ENCODE data around the gene LRP8. TPM values are rescaled to one million over a fixed set of nuclear protein-coding genes. Genes with fewer than 3 reads are reported as not detected.

Gene LRP8
- total and polyA plus RNA-seq, 2 donors, result 1.7 to 4.5 TPM

DNA sequence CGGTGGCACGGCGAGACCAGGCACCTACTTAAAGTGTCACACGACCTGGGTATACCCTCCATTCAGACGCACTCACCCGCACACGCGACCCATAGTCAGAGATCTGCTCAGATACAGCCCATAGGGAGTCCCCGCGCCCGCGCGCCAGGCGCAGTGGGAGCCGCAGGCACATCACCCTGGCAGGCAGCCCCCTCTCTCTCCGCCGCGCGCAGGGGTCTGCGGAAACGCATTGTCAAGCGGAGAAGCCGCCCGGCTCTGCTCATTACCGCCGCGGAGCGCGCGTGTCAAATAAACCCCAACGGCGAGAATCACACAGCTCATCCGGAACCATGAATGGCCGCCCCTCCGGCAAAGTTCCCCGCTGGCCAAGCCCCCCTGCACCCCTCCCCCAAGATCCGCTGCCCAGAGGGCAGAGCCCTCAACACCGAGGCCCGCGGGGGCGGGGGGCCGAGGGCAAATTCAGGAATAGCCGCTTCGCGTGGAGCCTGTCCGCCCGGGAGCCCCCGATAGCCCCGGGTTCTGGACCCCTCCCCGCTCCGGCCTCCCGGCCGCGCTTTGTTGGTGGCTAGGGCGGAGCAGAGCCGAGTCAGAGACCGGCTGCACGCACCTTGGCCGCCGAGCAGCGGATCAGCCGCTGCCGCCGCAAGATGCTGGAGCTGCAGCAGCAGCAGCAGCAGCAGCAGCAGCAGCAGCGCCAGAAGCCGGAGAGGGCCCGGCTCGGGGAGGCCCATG lies 522 bp downstream of the LRP8 start:
- under 1% methylated on average over 68 of the region's 68 CpGs for whole genome bisulfite sequencing
- H3K27ac ChIP-seq (ENCODE audit: low read depth in 1 of 2, low read length in 1 of 2), result peak overlapping the region; percentile 38 to 48
- peak overlapping the region; percentile 65 to 69 for H3K4me3 ChIP-seq (ENCODE audit: low read length in 2 of 2)

DNA sequence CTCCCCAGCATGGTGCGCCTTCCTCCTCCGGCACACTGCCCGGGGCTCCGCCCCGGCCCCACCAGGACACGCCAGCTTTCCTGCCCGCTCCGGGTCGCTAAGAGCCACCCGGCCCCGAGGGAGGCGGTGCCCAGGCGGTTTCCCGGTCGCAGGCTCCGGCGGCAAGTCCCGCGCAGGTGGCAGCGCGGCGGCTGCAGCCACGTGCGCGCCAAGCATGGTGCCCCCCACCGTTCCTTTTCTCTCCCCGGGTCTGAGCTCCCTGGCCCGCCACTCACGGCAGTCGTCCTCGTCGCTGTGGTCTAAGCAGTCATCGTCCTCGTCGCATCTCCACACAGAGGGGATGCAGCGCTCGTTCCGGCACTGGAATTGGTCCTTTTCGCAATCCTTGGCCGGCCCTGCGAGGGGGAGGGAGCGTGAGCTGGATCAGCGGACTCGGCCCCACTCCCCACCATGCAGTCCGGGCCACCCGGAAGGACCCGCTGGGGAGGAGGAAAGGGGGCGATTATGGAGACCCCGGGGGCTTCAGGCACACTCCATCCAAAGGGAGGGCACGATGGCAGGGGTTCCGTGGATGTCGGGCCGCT lies 1.2 kb downstream of the LRP8 start:
- Histone ChIP-seq H3K27me3 (ENCODE audit: control insufficient read depth in 2 of 2, insufficient read depth in 1 of 2, low read length in 1 of 2) (peaks cover 0 to 13% of the 10 kb centered on the region in 2 donors), H3K9me3 (ENCODE audit: control insufficient read depth in 2 of 2, insufficient read depth in 1 of 2, low read length in 1 of 2) (no peaks in the 10 kb centered on the region), H3K4me3 (ENCODE audit: low read length in 2 of 2) (peak overlapping the region; percentile 65 to 69), H3K27ac (ENCODE audit: low read depth in 1 of 2, low read length in 1 of 2) (peak overlapping the region in 1 of 2 donors; percentile 61), H3K36me3 (ENCODE audit: control insufficient read depth in 2 of 2, insufficient read depth in 2 of 2, low read length in 1 of 2) (peaks cover 0 to 15% of the 10 kb centered on the region in 2 donors), H3K4me1 (ENCODE audit: control insufficient read depth in 2 of 2, insufficient read depth in 2 of 2, low read length in 2 of 2) (peaks cover 6 to 31% of the 10 kb centered on the region in 2 donors)
- DNase-seq (ENCODE audit: low read depth in 6 of 9, low spot score in 9 of 9), result peak in 4 of 9 donors; percentile 3 to 28 (median 11)
- under 1% methylated on average over 53 of the region's 53 CpGs for WGBS

More for the DNA sequence above, 522 bp downstream of the LRP8 start:
- peaks cover 0 to 15% of the 10 kb centered on the region in 2 donors for H3K36me3 ChIP-seq (ENCODE audit: control insufficient read depth in 2 of 2, insufficient read depth in 2 of 2, low read length in 1 of 2)
- H3K9me3 ChIP-seq (ENCODE audit: control insufficient read depth in 2 of 2, insufficient read depth in 1 of 2, low read length in 1 of 2), result no peaks in the 10 kb centered on the region
- peak in 7 of 9 donors; percentile 13 to 76 (median 46) for DNase-seq (ENCODE audit: low read depth in 6 of 9, low spot score in 9 of 9)
- peaks cover 6 to 31% of the 10 kb centered on the region in 2 donors for H3K4me1 ChIP-seq (ENCODE audit: control insufficient read depth in 2 of 2, insufficient read depth in 2 of 2, low read length in 2 of 2)
- H3K27me3 ChIP-seq (ENCODE audit: control insufficient read depth in 2 of 2, insufficient read depth in 1 of 2, low read length in 1 of 2), result peaks cover 0 to 13% of the 10 kb centered on the region in 2 donors

DNA sequence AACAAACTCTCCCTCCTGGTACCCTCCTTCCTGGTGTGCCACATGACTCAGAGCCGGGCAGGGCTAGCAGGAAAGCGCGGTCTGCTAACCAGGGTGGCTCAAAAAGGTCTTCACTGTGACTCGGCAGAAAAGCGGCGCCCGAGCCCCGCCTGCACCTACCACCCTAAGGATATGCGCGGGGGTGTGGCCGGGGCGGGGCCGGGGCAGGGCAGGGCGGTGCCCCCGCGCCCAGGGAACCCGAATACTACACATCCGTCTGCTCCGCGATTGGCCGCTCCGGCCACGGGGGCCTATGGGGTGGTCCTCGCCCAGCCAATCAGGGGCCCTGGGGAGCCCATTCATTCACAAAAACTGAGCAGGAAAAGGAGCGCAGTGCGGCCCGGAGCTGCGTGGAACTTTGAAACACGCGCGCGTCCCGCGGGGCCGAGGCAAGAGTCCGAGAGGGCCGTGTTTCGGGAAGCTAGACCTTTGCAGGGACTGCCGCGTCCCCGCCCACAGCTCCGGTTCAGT lies 1.7 kb downstream of the LRP8 start:
- WGBS, result under 1% methylated on average over 42 of the region's 42 CpGs
- no peaks in the 10 kb centered on the region for H3K9me3 ChIP-seq (ENCODE audit: control insufficient read depth in 2 of 2, insufficient read depth in 1 of 2, low read length in 1 of 2)
- peak overlapping the region; percentile 1 to 71 for H3K27ac ChIP-seq (ENCODE audit: low read depth in 1 of 2, low read length in 1 of 2)
- peaks cover 0 to 13% of the 10 kb centered on the region in 2 donors for H3K27me3 ChIP-seq (ENCODE audit: control insufficient read depth in 2 of 2, insufficient read depth in 1 of 2, low read length in 1 of 2)
- peaks cover 0 to 15% of the 10 kb centered on the region in 2 donors for H3K36me3 ChIP-seq (ENCODE audit: control insufficient read depth in 2 of 2, insufficient read depth in 2 of 2, low read length in 1 of 2)
- peak; percentile 77 to 96 (median 90) for DNase-seq (ENCODE audit: low read depth in 6 of 9, low spot score in 9 of 9)
- peak overlapping the region; percentile 65 to 69 for H3K4me3 ChIP-seq (ENCODE audit: low read length in 2 of 2)
- H3K4me1 ChIP-seq (ENCODE audit: control insufficient read depth in 2 of 2, insufficient read depth in 2 of 2, low read length in 2 of 2), result peaks cover 6 to 31% of the 10 kb centered on the region in 2 donors

DNA sequence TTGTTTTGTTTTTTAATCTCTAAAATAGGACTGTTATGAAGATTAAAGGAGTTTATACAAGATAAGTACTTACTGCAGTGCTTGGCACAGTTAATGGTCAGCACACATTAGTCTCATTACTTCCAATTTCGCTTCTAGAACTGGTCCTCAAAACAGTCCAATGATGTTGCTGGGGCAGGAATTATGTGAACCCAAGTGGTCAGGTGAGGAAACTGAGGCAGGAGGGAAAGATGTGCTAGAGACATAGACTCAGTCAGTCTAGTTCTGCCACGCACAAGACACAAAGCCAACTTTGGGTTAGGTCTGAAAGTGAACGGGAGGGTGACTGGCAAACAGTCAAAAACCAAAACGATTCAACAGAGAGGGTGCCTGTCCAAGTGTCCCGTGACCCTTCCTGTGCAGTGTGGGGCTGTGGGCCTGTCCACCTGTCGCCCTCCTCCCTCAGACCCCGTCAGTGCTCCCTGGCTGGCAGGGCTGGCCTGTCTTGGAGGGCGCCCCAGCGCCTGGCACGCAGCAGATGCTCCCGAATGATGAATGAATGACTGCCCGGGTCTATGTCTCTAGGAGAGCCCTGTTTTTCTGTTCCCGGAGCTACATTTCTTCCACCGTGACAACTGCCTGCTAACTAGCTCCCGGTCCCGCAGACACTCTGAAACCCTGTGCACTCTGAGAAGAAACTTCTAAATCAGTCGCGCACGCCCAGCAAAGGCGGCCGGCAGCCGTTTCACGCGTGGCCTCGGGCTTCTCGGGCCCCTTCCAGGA lies 2.4 kb downstream of the LRP8 start:
- H3K4me1 ChIP-seq (ENCODE audit: control insufficient read depth in 2 of 2, insufficient read depth in 2 of 2, low read length in 2 of 2), result peaks cover 6 to 31% of the 10 kb centered on the region in 2 donors
- WGBS, result 25% methylated on average over 26 of the region's 26 CpGs
- H3K27me3 ChIP-seq (ENCODE audit: control insufficient read depth in 2 of 2, insufficient read depth in 1 of 2, low read length in 1 of 2), result peaks cover 0 to 13% of the 10 kb centered on the region in 2 donors
- H3K9me3 ChIP-seq (ENCODE audit: control insufficient read depth in 2 of 2, insufficient read depth in 1 of 2, low read length in 1 of 2), result no peaks in the 10 kb centered on the region
- peaks cover 0 to 15% of the 10 kb centered on the region in 2 donors for H3K36me3 ChIP-seq (ENCODE audit: control insufficient read depth in 2 of 2, insufficient read depth in 2 of 2, low read length in 1 of 2)
- peak overlapping the region; percentile 65 to 69 for H3K4me3 ChIP-seq (ENCODE audit: low read length in 2 of 2)
- no peak for DNase-seq (ENCODE audit: low read depth in 6 of 9, low spot score in 9 of 9)
- H3K27ac ChIP-seq (ENCODE audit: low read depth in 1 of 2, low read length in 1 of 2), result peak overlapping the region; percentile 1 to 71

DNA sequence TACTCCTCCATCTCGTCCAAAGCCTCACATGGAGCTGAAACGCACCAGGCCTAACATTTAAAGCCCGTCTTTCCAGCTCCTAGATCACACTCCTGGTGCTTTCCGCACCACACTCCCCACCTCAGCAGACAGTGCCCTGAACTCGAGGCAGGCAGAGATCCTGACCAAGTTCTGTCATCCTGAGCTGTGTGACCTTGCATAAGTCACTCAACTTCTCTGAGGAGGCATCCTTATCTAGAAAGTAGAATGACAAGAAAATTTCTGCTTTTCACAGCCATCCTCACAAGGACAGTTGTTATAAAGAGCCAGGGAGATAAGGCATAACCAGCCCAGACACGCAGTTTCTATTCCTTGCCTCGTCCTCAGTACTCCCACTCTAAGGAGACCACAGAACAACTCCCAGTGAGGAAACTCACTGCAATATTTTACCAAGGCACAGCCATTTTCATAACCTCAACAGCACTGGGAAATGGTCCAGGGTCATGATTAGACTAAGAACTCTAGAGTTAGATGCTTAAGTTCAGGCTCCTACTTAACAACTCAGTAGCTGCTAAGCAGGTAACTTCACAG lies 3.1 kb downstream of the LRP8 start:
- Histone ChIP-seq H3K27me3 (ENCODE audit: control insufficient read depth in 2 of 2, insufficient read depth in 1 of 2, low read length in 1 of 2) (peaks cover 0 to 13% of the 10 kb centered on the region in 2 donors), H3K9me3 (ENCODE audit: control insufficient read depth in 2 of 2, insufficient read depth in 1 of 2, low read length in 1 of 2) (no peaks in the 10 kb centered on the region), H3K4me1 (ENCODE audit: control insufficient read depth in 2 of 2, insufficient read depth in 2 of 2, low read length in 2 of 2) (peaks cover 6 to 31% of the 10 kb centered on the region in 2 donors), H3K36me3 (ENCODE audit: control insufficient read depth in 2 of 2, insufficient read depth in 2 of 2, low read length in 1 of 2) (peaks cover 0 to 15% of the 10 kb centered on the region in 2 donors), H3K27ac (ENCODE audit: low read depth in 1 of 2, low read length in 1 of 2) (no peak overlapping the region), H3K4me3 (ENCODE audit: low read length in 2 of 2) (no peak overlapping the region)
- 97% methylated on average over 7 of the region's 7 CpGs for WGBS
- no peak for DNase-seq (ENCODE audit: low read depth in 6 of 9, low spot score in 9 of 9)

DNA sequence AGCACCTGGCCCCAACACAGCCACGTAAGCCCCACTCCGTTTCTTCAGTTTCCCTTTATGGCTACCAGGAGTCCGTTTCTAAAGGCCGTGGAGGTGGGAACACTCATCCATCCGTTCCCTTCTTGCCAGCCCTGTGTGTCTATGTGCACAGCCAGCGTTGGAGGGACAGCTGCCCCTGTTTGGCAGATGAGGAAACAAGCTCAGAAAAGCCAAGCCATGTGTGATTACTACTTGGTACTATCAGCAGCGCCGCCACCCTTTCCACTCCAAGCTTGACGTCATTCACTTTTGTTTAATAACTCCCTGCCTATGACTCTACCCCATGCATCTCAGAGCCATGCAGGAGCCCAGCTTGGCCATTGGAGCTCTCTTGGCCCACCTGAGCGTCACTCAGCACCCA lies 3.5 kb downstream of the LRP8 start:
- Histone ChIP-seq H3K27me3 (ENCODE audit: control insufficient read depth in 2 of 2, insufficient read depth in 1 of 2, low read length in 1 of 2) (peaks cover 0 to 13% of the 10 kb centered on the region in 2 donors), H3K4me1 (ENCODE audit: control insufficient read depth in 2 of 2, insufficient read depth in 2 of 2, low read length in 2 of 2) (peaks cover 6 to 31% of the 10 kb centered on the region in 2 donors), H3K27ac (ENCODE audit: low read depth in 1 of 2, low read length in 1 of 2) (no peak overlapping the region), H3K36me3 (ENCODE audit: control insufficient read depth in 2 of 2, insufficient read depth in 2 of 2, low read length in 1 of 2) (peaks cover 0 to 15% of the 10 kb centered on the region in 2 donors), H3K9me3 (ENCODE audit: control insufficient read depth in 2 of 2, insufficient read depth in 1 of 2, low read length in 1 of 2) (no peaks in the 10 kb centered on the region), H3K4me3 (ENCODE audit: low read length in 2 of 2) (no peak overlapping the region)
- WGBS, result 96% methylated on average over 10 of the region's 10 CpGs
- DNase-seq (ENCODE audit: low read depth in 6 of 9, low spot score in 9 of 9), result no peak

DNA sequence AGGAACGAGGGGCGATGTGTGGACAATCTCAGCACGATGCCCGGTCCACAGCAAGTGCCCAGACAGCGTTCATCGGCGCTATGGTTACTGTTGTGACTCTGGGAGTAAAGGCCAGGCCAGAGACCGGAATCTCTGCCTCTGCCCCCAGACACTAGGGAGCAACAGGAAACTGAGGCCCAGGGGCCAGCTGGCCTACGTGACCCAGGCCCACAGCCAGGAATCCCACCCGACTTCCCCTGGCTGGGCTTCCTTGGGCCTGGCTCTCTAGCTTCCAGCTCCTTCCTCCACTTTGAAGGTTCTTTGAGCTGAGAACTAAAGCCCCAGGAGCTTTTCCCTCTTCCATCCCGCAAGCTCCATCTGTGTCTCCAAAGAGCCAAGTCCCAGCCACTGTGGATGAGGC lies 4.6 kb downstream of the LRP8 start:
- H3K27me3 ChIP-seq (ENCODE audit: control insufficient read depth in 2 of 2, insufficient read depth in 1 of 2, low read length in 1 of 2), result peaks cover 0 to 13% of the 10 kb centered on the region in 2 donors
- DNase-seq (ENCODE audit: low read depth in 6 of 9, low spot score in 9 of 9), result no peak
- H3K4me3 ChIP-seq (ENCODE audit: low read length in 2 of 2), result no peak overlapping the region
- H3K27ac ChIP-seq (ENCODE audit: low read depth in 1 of 2, low read length in 1 of 2), result no peak overlapping the region
- 98% methylated on average over 11 of the region's 11 CpGs for WGBS
- H3K9me3 ChIP-seq (ENCODE audit: control insufficient read depth in 2 of 2, insufficient read depth in 1 of 2, low read length in 1 of 2), result no peaks in the 10 kb centered on the region
- peaks cover 0 to 15% of the 10 kb centered on the region in 2 donors for H3K36me3 ChIP-seq (ENCODE audit: control insufficient read depth in 2 of 2, insufficient read depth in 2 of 2, low read length in 1 of 2)
- H3K4me1 ChIP-seq (ENCODE audit: control insufficient read depth in 2 of 2, insufficient read depth in 2 of 2, low read length in 2 of 2), result peaks cover 6 to 25% of the 10 kb centered on the region in 2 donors

DNA sequence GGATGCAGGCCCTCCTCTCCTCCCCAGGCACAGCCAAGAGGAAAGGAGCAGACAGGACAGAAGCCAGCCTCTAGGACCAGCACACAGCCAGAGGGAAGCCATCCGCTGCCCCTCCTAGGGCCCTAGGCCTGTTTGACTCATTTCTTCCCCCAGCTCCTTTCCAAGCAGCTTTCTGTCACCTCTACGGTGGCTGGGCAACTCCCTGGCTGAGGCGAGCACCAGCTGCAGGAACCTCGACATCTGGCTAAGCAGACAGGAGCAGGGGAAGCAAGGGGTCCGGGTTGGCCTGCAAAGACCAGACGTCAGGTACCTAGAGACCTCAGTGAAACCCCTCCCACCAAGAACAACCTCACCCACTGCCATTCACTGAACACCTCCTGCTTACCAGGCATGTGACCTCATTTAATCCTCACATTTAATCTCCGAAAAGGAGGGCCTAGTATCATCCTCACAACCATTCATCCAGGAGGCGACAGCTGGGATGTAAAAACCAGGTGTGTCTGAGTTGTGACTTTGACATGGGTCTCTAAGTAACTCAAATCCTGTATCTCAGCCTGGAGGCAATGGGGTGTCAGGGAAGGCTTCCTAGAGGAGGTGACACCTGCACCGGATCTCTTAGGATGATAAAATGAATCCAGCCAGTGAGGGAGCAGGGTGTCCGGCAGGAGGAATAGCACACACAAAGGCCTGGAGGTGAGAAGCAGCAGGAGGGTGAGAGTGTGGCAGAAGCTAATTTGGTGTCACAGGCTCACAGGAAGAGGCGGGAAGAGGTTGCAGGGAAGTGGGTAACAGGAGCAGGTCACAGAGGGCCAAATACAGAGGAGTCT lies 5.9 kb downstream of the LRP8 start:
- DNase-seq (ENCODE audit: low read depth in 6 of 9, low spot score in 9 of 9), result no peak
- Histone ChIP-seq H3K27me3 (ENCODE audit: control insufficient read depth in 2 of 2, insufficient read depth in 1 of 2, low read length in 1 of 2) (peaks cover 0 to 10% of the 10 kb centered on the region in 2 donors), H3K27ac (ENCODE audit: low read depth in 1 of 2, low read length in 1 of 2) (no peak overlapping the region), H3K9me3 (ENCODE audit: control insufficient read depth in 2 of 2, insufficient read depth in 1 of 2, low read length in 1 of 2) (no peaks in the 10 kb centered on the region), H3K36me3 (ENCODE audit: control insufficient read depth in 2 of 2, insufficient read depth in 2 of 2, low read length in 1 of 2) (peaks cover 0 to 15% of the 10 kb centered on the region in 2 donors), H3K4me3 (ENCODE audit: low read length in 2 of 2) (no peak overlapping the region), H3K4me1 (ENCODE audit: control insufficient read depth in 2 of 2, insufficient read depth in 2 of 2, low read length in 2 of 2) (peaks cover 6 to 16% of the 10 kb centered on the region in 2 donors)
- WGBS, result 87% methylated on average over 11 of the region's 11 CpGs
